Duodenal mucosa (tissue), 2 donors: ENCODE results near the gene RPS3.

Experiments used
- H3K27ac ChIP-seq: one replicate; pipeline ENCODE4 v1.7.0; 2013; ENCODE audit warnings: low read depth, low read length
- H3K27me3 ChIP-seq, 2 donors: one replicate each; pipeline ENCODE4 v1.7.0; 2013; ENCODE audit warnings: low read length in 2 of 2, control low read depth in 1 of 2; ENCODE audit not compliant: insufficient read depth in 2 of 2, control insufficient read depth in 1 of 2
- H3K36me3 ChIP-seq, 2 donors: one replicate each; pipeline ENCODE4 v1.7.0; 2013; ENCODE audit warnings: low read length in 2 of 2, control low read depth in 1 of 2; ENCODE audit not compliant: insufficient read depth in 2 of 2, control insufficient read depth in 1 of 2
- H3K4me1 ChIP-seq, 2 donors: one replicate each; pipeline ENCODE4 v1.7.0; 2013; ENCODE audit warnings: low read length in 2 of 2, control low read depth in 1 of 2; ENCODE audit not compliant: insufficient read depth in 2 of 2, control insufficient read depth in 1 of 2
- H3K4me3 ChIP-seq, 2 donors: one replicate each; pipeline ENCODE4 v1.7.0; 2013; ENCODE audit warnings: low read length in 2 of 2, low read depth in 1 of 2
- H3K9ac ChIP-seq, 2 donors: one replicate each; pipeline ENCODE4 v1.7.0; 2013; ENCODE audit warnings: low read length in 2 of 2, low read depth in 1 of 2
- H3K9me3 ChIP-seq, 2 donors: one replicate each; pipeline ENCODE4 v1.7.0; 2013; ENCODE audit warnings: low read length in 2 of 2, control low read depth in 1 of 2; ENCODE audit not compliant: control insufficient read depth in 1 of 2

RPS3 gene

DNA sequence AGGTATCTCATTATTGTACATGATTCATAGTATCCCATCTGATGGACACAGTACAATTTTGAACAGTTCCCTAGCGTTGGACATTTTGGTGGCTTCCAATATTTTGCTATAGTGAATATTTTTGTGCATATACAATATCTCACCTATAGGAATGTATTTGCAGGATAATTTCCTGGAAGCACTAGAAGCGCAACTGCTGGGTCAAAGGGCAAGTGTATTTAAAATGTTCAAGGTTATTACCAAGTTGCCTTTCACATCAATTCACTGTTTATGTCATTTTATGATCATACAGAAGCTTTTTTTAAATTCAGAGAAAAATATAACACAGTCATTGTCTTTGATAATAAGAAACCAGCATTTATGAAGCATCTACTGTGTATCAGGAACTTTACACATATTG is 19.1 kb upstream of the RPS3 start:
- Histone ChIP-seq H3K9ac (no peak overlapping the region), H3K36me3 (no peaks in the 10 kb centered on the region), H3K27me3 (no peaks in the 10 kb centered on the region), H3K27ac (no peak overlapping the region), H3K9me3 (no peaks in the 10 kb centered on the region), H3K4me3 (no peak overlapping the region), H3K4me1 (peaks cover 19 to 21% of the 10 kb centered on the region in 2 donors)

DNA sequence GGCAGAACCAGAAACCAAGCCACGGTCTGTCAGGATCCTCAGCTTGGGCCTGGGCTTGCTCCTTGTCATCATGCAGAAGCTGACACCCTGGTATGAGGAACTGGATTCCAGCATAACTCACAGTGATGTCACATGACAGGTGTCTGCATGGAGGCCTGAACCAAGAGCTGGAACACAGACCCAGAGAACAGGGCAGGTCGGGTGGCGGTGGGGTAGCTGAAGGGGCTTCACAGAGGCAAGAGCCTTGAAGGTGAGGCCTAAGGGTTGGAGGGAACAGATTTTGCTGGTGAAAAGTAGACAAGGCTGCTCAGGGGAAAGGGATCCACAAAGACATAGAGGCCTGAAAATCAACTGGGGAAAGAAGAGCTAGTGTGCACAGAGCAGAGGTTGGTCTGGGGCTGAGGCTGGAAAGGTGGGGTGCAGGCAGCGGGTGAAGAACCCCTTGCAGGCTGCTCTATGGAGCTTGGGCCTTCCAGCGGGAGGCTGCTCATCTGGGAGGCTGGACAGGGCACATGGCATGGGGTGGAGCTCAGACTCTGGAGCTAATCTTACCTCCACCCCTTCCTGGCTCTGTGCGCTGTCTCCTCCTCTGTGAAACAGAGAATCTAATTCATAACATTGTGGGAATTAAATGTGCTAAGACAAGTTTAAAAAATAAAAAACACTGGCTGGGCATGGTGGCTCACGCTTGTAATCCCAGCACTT is 18.4 kb upstream of the RPS3 start:
- H3K27me3 ChIP-seq, result no peaks in the 10 kb centered on the region
- H3K9me3 ChIP-seq, result no peaks in the 10 kb centered on the region
- H3K36me3 ChIP-seq, result no peaks in the 10 kb centered on the region
- H3K9ac ChIP-seq, result peak overlapping the region in 1 of 2 donors; percentile 27
- H3K27ac ChIP-seq, result no peak overlapping the region
- H3K4me1 ChIP-seq, result peaks cover 19 to 21% of the 10 kb centered on the region in 2 donors
- H3K4me3 ChIP-seq, result no peak overlapping the region

DNA sequence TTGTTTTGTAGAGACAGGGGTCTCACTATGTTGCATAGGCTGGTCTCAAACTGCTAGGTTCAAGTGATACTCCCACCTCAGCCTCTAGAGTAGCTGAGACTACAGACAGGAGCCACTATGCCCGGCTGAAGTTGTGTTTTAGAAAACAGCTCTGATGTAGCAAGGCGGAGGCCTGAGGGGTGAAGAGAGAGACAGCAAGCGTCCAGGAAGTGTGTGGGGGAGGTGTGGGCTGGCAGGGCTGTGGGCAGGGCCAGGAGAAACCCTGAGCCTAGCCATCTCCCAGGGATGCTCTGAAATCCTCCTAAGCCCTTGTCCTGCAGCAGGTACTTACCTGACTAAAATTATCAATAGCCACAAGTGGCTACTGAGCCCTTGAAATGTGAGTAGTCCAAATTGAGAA is 16.1 kb upstream of the RPS3 start:
- Histone ChIP-seq H3K36me3 (no peaks in the 10 kb centered on the region), H3K9me3 (no peaks in the 10 kb centered on the region), H3K4me1 (peaks cover 29% of the 10 kb centered on the region in 2 donors), H3K27ac (no peak overlapping the region), H3K27me3 (no peaks in the 10 kb centered on the region), H3K9ac (no peak overlapping the region), H3K4me3 (no peak overlapping the region)

DNA sequence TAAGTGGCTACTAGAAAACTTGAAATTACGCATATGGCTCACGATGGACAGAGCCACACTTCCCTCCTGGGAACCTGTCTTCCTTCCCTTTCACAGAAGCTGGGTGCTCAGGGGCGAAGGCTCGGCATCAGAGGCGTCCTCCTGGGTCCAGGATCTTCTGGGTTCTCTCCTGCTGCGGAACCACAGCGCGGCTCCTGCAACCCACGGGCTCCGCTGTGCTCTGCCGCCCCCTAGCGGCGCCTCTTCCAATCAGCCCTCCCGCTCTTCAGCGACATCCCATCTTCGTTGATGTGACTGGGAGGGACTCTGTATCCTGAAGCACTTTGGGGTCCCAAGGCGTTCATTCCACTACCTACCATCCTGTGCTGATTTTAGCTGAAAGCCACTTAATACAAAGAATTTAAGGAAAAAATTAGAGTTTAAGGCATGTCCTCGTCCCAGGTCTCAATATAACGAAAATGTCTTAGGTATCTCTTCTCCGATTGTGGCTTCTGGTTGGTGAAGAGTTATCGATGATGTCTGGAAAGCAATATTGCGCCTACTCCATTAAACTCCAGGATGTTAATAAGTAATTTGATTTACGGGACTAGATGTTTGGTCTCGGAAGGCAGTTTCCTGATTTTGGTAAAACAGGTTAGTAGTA is 14.8 kb upstream of the RPS3 start:
- Histone ChIP-seq H3K27me3 (no peaks in the 10 kb centered on the region), H3K9me3 (no peaks in the 10 kb centered on the region), H3K9ac (peak overlapping the region in 1 of 2 donors; percentile 26), H3K4me1 (peaks cover 34 to 38% of the 10 kb centered on the region in 2 donors), H3K36me3 (no peaks in the 10 kb centered on the region), H3K27ac (no peak overlapping the region), H3K4me3 (no peak overlapping the region)

DNA sequence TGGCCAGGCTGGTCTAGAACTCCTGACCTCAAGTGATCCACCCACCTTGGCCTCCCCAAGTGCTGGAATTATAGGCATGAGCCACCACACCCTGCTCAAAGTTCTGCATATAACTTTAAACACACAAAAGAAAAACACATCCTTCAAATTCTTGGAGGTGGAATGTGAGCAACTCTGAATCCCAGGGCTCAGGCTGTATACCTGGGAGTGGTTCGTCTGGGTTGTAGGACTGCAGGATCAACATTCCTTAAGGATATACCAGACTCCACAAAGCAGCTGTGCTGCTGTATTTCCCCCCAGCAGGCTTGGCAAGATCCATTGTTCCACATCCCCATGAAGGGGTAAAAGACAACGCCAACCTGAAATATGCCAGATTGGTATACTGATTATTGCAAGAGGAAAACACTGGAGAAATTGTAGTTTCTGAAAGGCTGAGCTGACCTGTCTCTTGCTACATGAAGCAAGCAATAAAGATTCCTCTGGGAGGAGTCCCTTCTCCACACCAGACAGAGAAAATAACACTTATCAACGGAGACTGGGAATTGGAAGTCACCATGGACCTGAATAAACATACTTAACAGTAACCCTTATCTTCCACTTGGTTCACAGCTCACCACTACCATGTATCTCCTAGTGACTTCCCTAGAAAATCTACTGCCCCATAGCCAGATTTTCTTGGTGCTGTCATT is 12.2 kb upstream of the RPS3 start:
- no peaks in the 10 kb centered on the region for H3K27me3 ChIP-seq
- no peaks in the 10 kb centered on the region for H3K9me3 ChIP-seq
- H3K27ac ChIP-seq, result no peak overlapping the region
- H3K9ac ChIP-seq, result no peak overlapping the region
- H3K36me3 ChIP-seq, result no peaks in the 10 kb centered on the region
- H3K4me3 ChIP-seq, result no peak overlapping the region
- peaks cover 20 to 23% of the 10 kb centered on the region in 2 donors for H3K4me1 ChIP-seq

DNA sequence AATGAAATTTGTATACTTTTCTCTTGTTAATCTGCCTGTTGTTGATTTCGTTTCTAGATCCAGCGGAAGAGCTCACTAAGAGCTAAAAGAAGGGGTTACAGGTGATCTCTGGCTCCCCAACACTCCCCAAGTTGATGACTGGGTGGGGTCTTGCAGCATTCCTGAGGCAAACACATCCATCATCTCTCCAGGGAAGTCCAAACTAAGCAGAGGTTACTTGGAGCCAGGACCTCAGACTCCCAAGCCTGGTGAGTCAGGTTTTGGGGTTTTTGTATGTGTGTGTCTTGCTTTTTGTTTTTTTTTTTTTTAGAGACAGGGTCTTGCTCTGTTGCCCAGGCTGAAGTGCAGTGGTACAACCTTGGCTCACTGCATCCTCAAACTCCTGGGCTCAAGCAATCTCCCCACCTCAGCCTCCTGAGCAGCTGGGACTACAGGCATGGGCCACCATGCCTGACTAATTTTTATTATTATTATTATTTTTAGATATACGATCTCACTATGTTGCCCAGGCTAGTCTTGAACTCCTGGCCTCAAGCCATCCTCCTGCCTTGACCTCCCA is 11.5 kb upstream of the RPS3 start:
- H3K36me3 ChIP-seq, result no peaks in the 10 kb centered on the region
- H3K4me1 ChIP-seq, result peaks cover 20 to 23% of the 10 kb centered on the region in 2 donors
- H3K9ac ChIP-seq, result no peak overlapping the region
- H3K27ac ChIP-seq, result no peak overlapping the region
- H3K27me3 ChIP-seq, result no peaks in the 10 kb centered on the region
- H3K4me3 ChIP-seq, result no peak overlapping the region
- no peaks in the 10 kb centered on the region for H3K9me3 ChIP-seq

DNA sequence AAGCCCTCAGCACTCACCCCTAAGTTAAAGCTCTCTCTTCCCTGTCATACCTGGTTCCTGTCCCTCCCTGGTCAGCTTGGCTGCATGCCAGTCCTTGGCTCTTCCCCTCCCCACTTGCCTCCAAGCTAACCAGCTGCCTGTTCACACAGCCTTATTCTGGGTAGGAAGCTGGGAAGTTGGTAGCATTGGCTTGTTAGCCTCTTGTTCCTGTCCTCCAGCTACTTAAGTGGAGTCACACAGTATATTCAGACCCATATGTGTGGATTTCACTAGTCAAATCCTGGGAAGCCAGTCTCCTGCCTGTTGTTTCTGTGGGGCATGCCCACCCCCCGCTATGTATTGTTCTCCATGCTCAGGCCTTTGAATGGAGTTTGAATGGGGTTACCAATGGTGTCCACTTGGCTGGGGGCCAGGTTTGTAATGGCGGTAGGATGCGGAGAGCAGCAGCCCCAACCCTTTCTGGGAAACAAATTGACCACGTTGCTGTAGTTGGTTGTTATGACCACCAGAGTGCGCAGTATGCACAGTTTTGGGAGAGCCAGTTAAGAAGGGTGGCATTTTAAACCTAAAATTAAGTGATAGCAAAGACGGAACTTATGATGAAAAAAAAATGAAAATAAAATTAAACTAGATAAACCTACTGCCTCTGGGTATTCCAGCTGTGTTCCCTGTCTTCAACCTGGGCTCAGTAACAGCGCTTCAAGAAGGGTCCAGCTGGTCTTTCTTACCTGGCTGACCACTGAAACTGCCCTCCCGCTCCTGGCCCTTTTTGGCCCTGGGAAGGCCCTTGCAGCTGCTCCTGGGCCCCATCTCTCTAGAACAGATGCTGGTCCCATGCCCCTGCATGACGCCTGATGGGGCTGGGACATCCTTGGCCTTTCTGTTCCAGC is 10.7 kb upstream of the RPS3 start:
- no peak overlapping the region for H3K9ac ChIP-seq
- H3K9me3 ChIP-seq, result no peaks in the 10 kb centered on the region
- no peak overlapping the region for H3K4me3 ChIP-seq
- no peaks in the 10 kb centered on the region for H3K27me3 ChIP-seq
- no peaks in the 10 kb centered on the region for H3K36me3 ChIP-seq
- peaks cover 20 to 23% of the 10 kb centered on the region in 2 donors for H3K4me1 ChIP-seq
- no peak overlapping the region for H3K27ac ChIP-seq

DNA sequence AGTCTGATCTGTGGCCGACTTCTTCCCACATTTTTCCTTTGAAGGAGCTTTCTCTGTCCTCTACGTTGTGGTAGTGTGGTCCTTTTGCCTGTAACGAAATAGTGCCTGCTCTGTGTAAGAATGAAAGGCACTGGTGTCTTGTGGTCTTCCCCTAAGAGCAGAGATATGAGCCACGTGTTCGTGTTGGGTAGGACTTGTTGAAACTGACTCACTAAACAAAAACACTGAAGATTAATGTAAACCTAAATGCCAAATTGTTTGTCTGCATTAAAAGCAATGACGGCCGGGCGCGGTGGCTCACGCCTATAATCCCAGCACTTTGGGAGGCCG is 10.1 kb upstream of the RPS3 start:
- H3K27ac ChIP-seq, result no peak overlapping the region
- no peaks in the 10 kb centered on the region for H3K36me3 ChIP-seq
- no peak overlapping the region for H3K9ac ChIP-seq
- no peaks in the 10 kb centered on the region for H3K9me3 ChIP-seq
- no peaks in the 10 kb centered on the region for H3K27me3 ChIP-seq
- no peak overlapping the region for H3K4me3 ChIP-seq
- H3K4me1 ChIP-seq, result peaks cover 19 to 21% of the 10 kb centered on the region in 2 donors

DNA sequence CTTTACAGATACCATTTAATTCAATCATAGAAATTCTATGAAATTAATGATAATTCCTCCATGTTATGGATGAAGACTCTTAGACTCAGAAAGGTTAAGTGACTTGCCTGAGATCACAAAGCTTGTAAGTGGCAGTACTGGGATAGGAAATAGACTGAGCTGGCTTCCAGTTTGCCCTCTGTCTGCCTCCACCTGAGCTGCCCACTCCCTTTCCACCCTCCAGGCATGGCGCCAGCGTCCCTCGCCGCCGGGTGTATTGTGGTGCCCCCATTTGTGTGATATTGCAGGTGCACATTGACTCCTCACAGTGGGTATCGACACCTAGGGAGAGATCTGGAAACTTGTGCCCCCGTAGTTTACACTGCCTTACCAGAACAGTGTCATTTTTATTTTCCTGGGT is 9.4 kb upstream of the RPS3 start:
- Histone ChIP-seq H3K4me3 (no peak overlapping the region), H3K27ac (no peak overlapping the region), H3K27me3 (no peaks in the 10 kb centered on the region), H3K4me1 (peaks cover 12 to 19% of the 10 kb centered on the region in 2 donors), H3K9ac (no peak overlapping the region), H3K36me3 (no peaks in the 10 kb centered on the region), H3K9me3 (no peaks in the 10 kb centered on the region)
